Thyroid gland (tissue), 4 donors: ENCODE results near the gene S100A6. TPM values are rescaled to one million over a fixed set of nuclear protein-coding genes. Genes with fewer than 3 reads are reported as not detected.

Experiments used
- DNase-seq, 2 donors: peaks; one replicate each; pipeline ENCODE4 v3.0.0-alpha.2; 2019
- H3K27ac ChIP-seq, 3 donors: fragments of 200-600 bp; sonication (generic); 1 replicate in 2 of 3; 2 replicates in 1 of 3; pipeline ENCODE4 v1.5.1; 2016 to 2019; ENCODE audit warnings: mild to moderate bottlenecking in 1 of 3, moderate library complexity in 1 of 3
- H3K27me3 ChIP-seq: fragments of 200-600 bp; sonication (generic); one replicate; pipeline ENCODE4 v1.5.1; 2019
- H3K36me3 ChIP-seq, 2 donors: fragments of 200-600 bp; sonication (generic); one replicate each; pipeline ENCODE4 v1.5.1; 2016 to 2019
- H3K4me1 ChIP-seq, 2 donors: fragments of 200-600 bp; sonication (generic); one replicate each; pipeline ENCODE4 v1.5.1; 2017 to 2019
- H3K4me3 ChIP-seq, 3 donors: fragments of 200-600 bp; sonication (generic); replicated peaks in 1 of 3; 1 replicate in 2 of 3; 2 replicates in 1 of 3; pipeline ENCODE4 v1.5.1; 2016; ENCODE audit warnings: mild to moderate bottlenecking in 1 of 3
- H3K9me3 ChIP-seq: fragments of 200-600 bp; sonication (generic); one replicate; pipeline ENCODE4 v1.5.1; 2017
- POLR2A ChIP-seq, 2 donors: fragments of 450-650 bp; IDR thresholded peaks; one replicate each; pipeline ENCODE4 v1.6.1; 2017; ENCODE audit warnings: antibody characterized with exemption in 2 of 2, mild to moderate bottlenecking in 2 of 2, moderate library complexity in 1 of 2
- WGBS, 2 donors: methylation state at CpG; one replicate each; pipeline ENCODE4 v1.1.5; 2017; 5-methylcytosine and 5-hydroxymethylcytosine counted together
- intact Hi-C: fragments of 100-400 bp; cut with DNase I; formaldehyde crosslinking; loops from one replicate; pipeline ENCODE4 v1.15.1; 2023
- total RNA-seq, 4 donors: library from RNA; depleted of rRNA; stranded (reverse); fragments of >200 nt; gene quantifications; one replicate each; pipeline ENCODE4 v1.2.3, GENCODE V29; 2016
- TF ChIP-seq, protein P1 (sequence below), 6 experiments: fragments of 200-600 bp in 3 of 6; fragments of 450-650 bp in 3 of 6; sonication (generic) in 3 of 6; IDR thresholded peaks; one replicate each; pipeline ENCODE4 v1.5.1; 2016 to 2019; ENCODE audit warnings: antibody characterized with exemption in 6 of 6, mild to moderate bottlenecking in 2 of 6, inconsistent platforms in 1 of 6, moderate library complexity in 1 of 6

Gene S100A6
- total RNA-seq, 4 donors from 2014 or later, result 128 to 573 (median 360) TPM

DNA sequence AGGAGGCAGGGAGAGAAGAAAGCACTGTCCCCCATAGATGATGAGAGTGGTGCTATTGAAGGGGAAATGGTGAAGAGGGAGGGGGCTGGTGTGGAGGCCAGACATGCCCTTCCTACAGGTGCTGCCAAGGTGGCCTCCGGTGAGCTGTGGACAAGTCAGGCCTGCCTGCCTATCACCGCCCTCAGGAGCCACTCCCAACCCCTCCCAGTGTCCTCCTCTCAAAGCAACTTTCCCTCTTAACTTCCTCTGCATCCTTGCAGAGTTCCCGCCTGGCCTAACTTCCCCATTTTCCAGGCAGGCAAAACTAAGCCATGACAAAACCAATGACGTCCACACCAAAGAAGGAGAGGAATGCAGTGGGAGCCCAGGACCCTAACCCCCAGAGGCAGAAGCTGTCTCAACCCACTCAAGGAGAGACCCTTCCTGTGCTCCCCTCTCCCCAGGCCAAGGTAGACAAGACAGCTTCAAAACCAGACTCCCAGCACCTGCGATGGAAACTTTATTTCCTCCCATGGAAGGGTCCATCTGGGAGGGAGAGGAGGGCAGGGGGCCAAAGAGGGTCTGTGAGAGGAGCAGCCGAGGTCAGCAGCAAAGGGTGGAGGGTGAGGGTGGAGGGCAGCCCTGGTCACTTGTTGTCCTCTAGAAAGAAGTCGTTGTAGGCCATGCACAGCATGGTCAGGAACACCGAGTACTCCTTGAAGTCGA, 1.0 kb upstream of the S100A6 start:
- H3K36me3 ChIP-seq, result no peaks in the 10 kb centered on the region
- TF ChIP-seq, protein P1, sequence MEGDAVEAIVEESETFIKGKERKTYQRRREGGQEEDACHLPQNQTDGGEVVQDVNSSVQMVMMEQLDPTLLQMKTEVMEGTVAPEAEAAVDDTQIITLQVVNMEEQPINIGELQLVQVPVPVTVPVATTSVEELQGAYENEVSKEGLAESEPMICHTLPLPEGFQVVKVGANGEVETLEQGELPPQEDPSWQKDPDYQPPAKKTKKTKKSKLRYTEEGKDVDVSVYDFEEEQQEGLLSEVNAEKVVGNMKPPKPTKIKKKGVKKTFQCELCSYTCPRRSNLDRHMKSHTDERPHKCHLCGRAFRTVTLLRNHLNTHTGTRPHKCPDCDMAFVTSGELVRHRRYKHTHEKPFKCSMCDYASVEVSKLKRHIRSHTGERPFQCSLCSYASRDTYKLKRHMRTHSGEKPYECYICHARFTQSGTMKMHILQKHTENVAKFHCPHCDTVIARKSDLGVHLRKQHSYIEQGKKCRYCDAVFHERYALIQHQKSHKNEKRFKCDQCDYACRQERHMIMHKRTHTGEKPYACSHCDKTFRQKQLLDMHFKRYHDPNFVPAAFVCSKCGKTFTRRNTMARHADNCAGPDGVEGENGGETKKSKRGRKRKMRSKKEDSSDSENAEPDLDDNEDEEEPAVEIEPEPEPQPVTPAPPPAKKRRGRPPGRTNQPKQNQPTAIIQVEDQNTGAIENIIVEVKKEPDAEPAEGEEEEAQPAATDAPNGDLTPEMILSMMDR (IDR thresholded peaks at IDR 0.05), result no peak
- no peak for TF ChIP-seq POLR2A (IDR thresholded peaks at IDR 0.05)
- H3K4me1 ChIP-seq, result peaks cover 45 to 64% of the 10 kb centered on the region in 2 donors
- no peak overlapping the region for H3K4me3 ChIP-seq
- intact Hi-C loops, result no loop called here
- no peaks in the 10 kb centered on the region for H3K27me3 ChIP-seq
- peak; percentile 75 to 78 for DNase-seq
- 76 to 80% methylated on average over 9 of the region's 9 CpGs for WGBS, 2 donors
- H3K27ac ChIP-seq, result peak overlapping the region; percentile 98 to 99 (median 98)
- no peaks in the 10 kb centered on the region for H3K9me3 ChIP-seq

DNA sequence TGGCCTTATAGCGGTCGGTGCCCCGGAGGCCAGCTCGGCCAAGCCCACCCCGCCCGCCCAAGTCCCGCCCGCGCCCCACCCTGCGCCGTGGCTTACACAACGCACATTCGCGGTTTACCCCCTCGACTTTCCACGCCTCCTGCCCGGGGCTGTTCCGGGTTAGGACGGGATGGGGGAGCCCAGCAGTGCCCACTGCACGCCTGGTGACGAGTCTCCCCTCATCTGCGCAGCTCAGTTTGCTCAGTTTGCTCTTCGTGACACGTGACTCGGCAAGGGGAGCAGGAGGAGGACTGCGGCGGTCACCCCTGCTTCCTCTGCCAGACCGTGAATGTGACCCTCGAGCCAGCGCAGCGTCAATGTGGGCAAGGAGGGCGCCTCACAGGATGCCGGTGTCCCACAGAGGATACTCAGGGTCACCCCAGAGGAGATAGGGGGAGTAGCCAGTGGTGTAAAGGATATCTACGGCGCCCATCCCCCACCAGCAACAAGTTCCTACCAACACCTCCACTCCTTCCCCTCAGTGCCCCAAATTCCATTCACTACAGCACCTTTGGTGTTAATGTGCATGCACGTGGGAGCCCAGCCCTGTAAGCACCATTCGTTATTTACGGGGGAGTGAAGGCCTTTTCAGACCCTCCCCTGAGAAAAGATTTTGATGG, 350 bp upstream of the S100A6 start:
- Histone ChIP-seq H3K4me3 (peak overlapping the region; percentile 63 to 87 (median 82)), H3K27ac (peak overlapping the region; percentile 98 to 99 (median 98)), H3K9me3 (no peaks in the 10 kb centered on the region), H3K4me1 (peaks cover 45 to 57% of the 10 kb centered on the region in 2 donors), H3K27me3 (no peaks in the 10 kb centered on the region), H3K36me3 (no peaks in the 10 kb centered on the region)
- peak; percentile 92 to 94 for DNase-seq
- intact Hi-C loops, result no loop called here
- TF ChIP-seq, protein P1 (IDR thresholded peaks at IDR 0.05), result peak in 1 of 6 experiments; percentile 1
- peak; percentile 89 to 95 for TF ChIP-seq POLR2A (IDR thresholded peaks at IDR 0.05)
- WGBS, 2 donors, result 3% methylated on average over 17 to 20 of the region's 38 CpGs

DNA sequence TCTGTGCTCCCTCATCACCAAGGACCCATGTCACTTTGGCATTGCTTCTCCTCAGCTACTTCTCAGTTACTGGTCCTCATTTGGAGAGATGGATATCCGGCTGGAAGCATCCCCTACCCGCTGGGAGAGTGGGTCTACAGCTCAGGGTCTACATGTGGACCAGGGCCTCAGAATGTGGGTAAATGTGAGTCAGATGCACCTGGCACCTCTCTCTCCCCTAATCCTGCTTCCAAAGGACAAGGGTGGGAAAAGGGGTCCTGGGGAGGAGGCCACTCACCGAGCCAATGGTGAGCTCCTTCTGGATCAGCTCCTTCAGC, 908 bp downstream of the S100A6 start:
- H3K36me3 ChIP-seq, result no peaks in the 10 kb centered on the region
- intact Hi-C loops, result no loop called here
- no peak for DNase-seq
- TF ChIP-seq, protein P1 (IDR thresholded peaks at IDR 0.05), result no peak
- TF ChIP-seq POLR2A (IDR thresholded peaks at IDR 0.05), result no peak
- peaks cover 32 to 45% of the 10 kb centered on the region in 2 donors for H3K4me1 ChIP-seq
- peak overlapping the region; percentile 63 to 87 (median 82) for H3K4me3 ChIP-seq
- no peaks in the 10 kb centered on the region for H3K27me3 ChIP-seq
- H3K9me3 ChIP-seq, result no peaks in the 10 kb centered on the region
- WGBS, 2 donors, result 85 to 89% methylated on average over 2 to 3 of the region's 3 CpGs
- H3K27ac ChIP-seq, result peak overlapping the region; percentile 98 to 99 (median 98)

DNA sequence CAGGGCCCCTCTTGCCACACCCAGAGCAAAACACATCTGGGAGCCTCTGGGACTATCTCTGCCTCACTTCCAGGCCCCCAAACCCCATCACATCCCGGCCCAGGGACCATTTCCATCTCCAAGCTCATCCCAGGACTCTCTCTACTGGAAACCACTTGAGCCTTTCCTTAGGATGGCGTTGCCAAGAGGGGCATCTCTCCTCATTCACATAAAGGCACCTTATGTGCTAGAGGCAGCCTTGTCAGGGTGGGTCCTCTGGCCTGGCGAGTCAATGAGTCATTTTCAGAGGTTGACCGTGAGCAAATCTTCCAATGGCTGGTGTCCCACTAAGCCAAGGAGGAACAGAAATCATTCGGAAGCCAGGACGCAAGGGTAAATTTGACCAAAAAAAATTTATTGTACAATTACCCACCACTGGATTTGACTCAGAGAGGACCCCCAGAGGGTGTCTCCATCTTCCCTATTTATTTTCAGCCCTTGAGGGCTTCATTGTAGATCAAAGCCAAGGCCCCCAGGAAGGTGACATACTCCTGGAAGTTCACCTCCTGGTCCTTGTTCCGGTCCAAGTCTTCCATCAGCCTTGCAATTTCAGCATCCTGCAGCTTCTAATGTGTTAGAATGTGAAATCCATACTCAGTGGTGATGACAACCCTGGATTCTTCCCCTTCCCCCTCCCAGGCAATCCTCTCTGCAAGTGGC, 1.4 kb downstream of the S100A6 start:
- WGBS, 2 donors, result 73 to 83% methylated on average over 7 of the region's 7 CpGs
- no peaks in the 10 kb centered on the region for H3K36me3 ChIP-seq
- intact Hi-C loops, result no loop called here
- H3K27me3 ChIP-seq, result no peaks in the 10 kb centered on the region
- TF ChIP-seq, protein P1 (IDR thresholded peaks at IDR 0.05), result no peak
- H3K4me1 ChIP-seq, result peaks cover 27 to 40% of the 10 kb centered on the region in 2 donors
- DNase-seq, result no peak
- H3K9me3 ChIP-seq, result no peaks in the 10 kb centered on the region
- H3K27ac ChIP-seq, result peak overlapping the region; percentile 98 to 99 (median 98)
- peak overlapping the region in 2 of 3 donors; percentile 82 to 87 for H3K4me3 ChIP-seq
